HUES6 (cell line): ENCODE data around the gene NUDT14.

Source experiments
- H3K27ac ChIP-seq: 2 replicates; pipeline ENCODE4 v1.7.0; 2013; ENCODE audit warnings: low read depth, mild to moderate bottlenecking, low read length, inconsistent platforms
- H3K27me3 ChIP-seq: 2 replicates; pipeline ENCODE4 v1.6.1; 2013; ENCODE audit warnings: low read length; ENCODE audit not compliant: control insufficient read depth, insufficient read depth
- H3K36me3 ChIP-seq: 2 replicates; pipeline ENCODE4 v1.6.1; 2013; ENCODE audit warnings: low read length; ENCODE audit not compliant: control insufficient read depth, insufficient read depth
- H3K4me1 ChIP-seq: 2 replicates; pipeline ENCODE4 v1.6.1; 2013; ENCODE audit warnings: low read length; ENCODE audit not compliant: control insufficient read depth, insufficient read depth
- H3K4me3 ChIP-seq: 2 replicates; pipeline ENCODE4 v1.5.1; 2013; ENCODE audit warnings: low read depth, low read length
- H3K9ac ChIP-seq: one replicate; pipeline ENCODE4 v1.6.1; 2013; ENCODE audit warnings: mild to moderate bottlenecking, low read length
- H3K9me3 ChIP-seq: 2 replicates; pipeline ENCODE4 v1.6.1; 2013; ENCODE audit warnings: low read depth, low read length; ENCODE audit not compliant: control insufficient read depth, insufficient read depth

The NUDT14 gene

GRCh38 chr14:105123064-105123665 is 57.9 kb downstream of the NUDT14 start:
- H3K9me3 ChIP-seq = peaks cover 21% of the 10 kb centered on the region
- no peak overlapping the region for H3K4me3 ChIP-seq
- no peak overlapping the region for H3K9ac ChIP-seq
- H3K36me3 ChIP-seq = no peaks in the 10 kb centered on the region
- H3K27me3 ChIP-seq = peaks cover 8% of the 10 kb centered on the region; the same call in 1 of the 2 replicates
- H3K4me1 ChIP-seq = no peaks in the 10 kb centered on the region
- no peak overlapping the region for H3K27ac ChIP-seq
